Measurements from ENCODE around the gene KATNB1.

KATNB1 gene

GRCh38 chr16:57764006-57764340 lies 28.4 kb downstream of the KATNB1 start:
- TF ChIP-seq TAF1 (IDR thresholded peaks at IDR 0.05; ENCODE audit: low read depth, low read length), result no peak
- TF ChIP-seq SPI1 (IDR thresholded peaks at IDR 0.05; ENCODE audit: low read depth, low read length), result no peak
- no peak for TF ChIP-seq POLR2AphosphoS5 (IDR thresholded peaks at IDR 0.05; ENCODE audit: low read depth, low read length)
- TF ChIP-seq POLR2A (IDR thresholded peaks at IDR 0.05; ENCODE audit: low read depth, low read length), result no peak
- TF ChIP-seq POU2F2 (IDR thresholded peaks at IDR 0.05; ENCODE audit: low read depth, low read length), result no peak
- no peak for TF ChIP-seq PAX5 (IDR thresholded peaks at IDR 0.05; ENCODE audit: insufficient read depth, low read length, severe bottlenecking)
- FAIRE-seq, result no peak

GRCh38 chr16:57764341-57765159 lies 29.0 kb downstream of the KATNB1 start:
- DNase-seq (ENCODE audit: insufficient read length, low spot score) (peak; percentile 63), FAIRE-seq (peak; percentile 63)
- TF ChIP-seq SPI1 (IDR thresholded peaks at IDR 0.05; ENCODE audit: low read depth, low read length), result no peak
- no peak for TF ChIP-seq POLR2AphosphoS5 (IDR thresholded peaks at IDR 0.05; ENCODE audit: low read depth, low read length)
- TF ChIP-seq PAX5 (IDR thresholded peaks at IDR 0.05; ENCODE audit: insufficient read depth, low read length, severe bottlenecking), result no peak
- no peak for TF ChIP-seq TAF1 (IDR thresholded peaks at IDR 0.05; ENCODE audit: low read depth, low read length)
- TF ChIP-seq POLR2A (IDR thresholded peaks at IDR 0.05; ENCODE audit: low read depth, low read length), result no peak
- TF ChIP-seq POU2F2 (IDR thresholded peaks at IDR 0.05; ENCODE audit: low read depth, low read length), result no peak

More at GRCh38 chr16:57764006-57764340, 28.4 kb downstream of the KATNB1 start:
- no peak for DNase-seq (ENCODE audit: insufficient read length, low spot score)

- DNase-seq (ENCODE audit: insufficient read length, low spot score), result no peak
- FAIRE-seq, result no peak
- TF ChIP-seq PAX5 (IDR thresholded peaks at IDR 0.05; ENCODE audit: insufficient read depth, low read length, severe bottlenecking) (no peak), POU2F2 (IDR thresholded peaks at IDR 0.05; ENCODE audit: low read depth, low read length) (no peak), POLR2A (IDR thresholded peaks at IDR 0.05; ENCODE audit: low read depth, low read length) (no peak), POLR2AphosphoS5 (IDR thresholded peaks at IDR 0.05; ENCODE audit: low read depth, low read length) (no peak), TAF1 (IDR thresholded peaks at IDR 0.05; ENCODE audit: low read depth, low read length) (no peak), SPI1 (IDR thresholded peaks at IDR 0.05; ENCODE audit: low read depth, low read length) (no peak)
Measured at GRCh38 chr16:57765160-57765728, 29.7 kb downstream of the KATNB1 start.

- DNase-seq (ENCODE audit: insufficient read length, low spot score), result no peak
- no peak for FAIRE-seq
- no peak for TF ChIP-seq POLR2AphosphoS5 (IDR thresholded peaks at IDR 0.05; ENCODE audit: low read depth, low read length)
Measured at GRCh38 chr16:57766714-57767348, 31.3 kb downstream of the KATNB1 start.

- no peak for DNase-seq (ENCODE audit: insufficient read length, low spot score)
- TF ChIP-seq POLR2A (IDR thresholded peaks at IDR 0.05; ENCODE audit: low read depth, low read length) (no peak), TAF1 (IDR thresholded peaks at IDR 0.05; ENCODE audit: low read depth, low read length) (no peak), POLR2AphosphoS5 (IDR thresholded peaks at IDR 0.05; ENCODE audit: low read depth, low read length) (no peak), PAX5 (IDR thresholded peaks at IDR 0.05; ENCODE audit: insufficient read depth, low read length, severe bottlenecking) (no peak), SPI1 (IDR thresholded peaks at IDR 0.05; ENCODE audit: low read depth, low read length) (no peak), POU2F2 (IDR thresholded peaks at IDR 0.05; ENCODE audit: low read depth, low read length) (no peak)
Measured at GRCh38 chr16:57769541-57770145, 34.1 kb downstream of the KATNB1 start.

GRCh38 chr16:57770361-57770760 lies 34.8 kb downstream of the KATNB1 start:
- no peak for FAIRE-seq
- no peak for TF ChIP-seq TAF1 (IDR thresholded peaks at IDR 0.05; ENCODE audit: low read depth, low read length)
- no peak for TF ChIP-seq POLR2AphosphoS5 (IDR thresholded peaks at IDR 0.05; ENCODE audit: low read depth, low read length)
- TF ChIP-seq PAX5 (IDR thresholded peaks at IDR 0.05; ENCODE audit: insufficient read depth, low read length, severe bottlenecking), result no peak
- TF ChIP-seq POU2F2 (IDR thresholded peaks at IDR 0.05; ENCODE audit: low read depth, low read length), result no peak
- TF ChIP-seq SPI1 (IDR thresholded peaks at IDR 0.05; ENCODE audit: low read depth, low read length), result no peak
- no peak for TF ChIP-seq POLR2A (IDR thresholded peaks at IDR 0.05; ENCODE audit: low read depth, low read length)
- DNase-seq (ENCODE audit: insufficient read length, low spot score), result no peak

More at GRCh38 chr16:57769541-57770145, 34.1 kb downstream of the KATNB1 start:
- no peak for FAIRE-seq

GRCh38 chr16:57771141-57771785 lies 35.7 kb downstream of the KATNB1 start:
- DNase-seq (ENCODE audit: insufficient read length, low spot score) (no peak), FAIRE-seq (no peak)
- no peak for TF ChIP-seq SPI1 (IDR thresholded peaks at IDR 0.05; ENCODE audit: low read depth, low read length)
- no peak for TF ChIP-seq TAF1 (IDR thresholded peaks at IDR 0.05; ENCODE audit: low read depth, low read length)
- TF ChIP-seq PAX5 (IDR thresholded peaks at IDR 0.05; ENCODE audit: insufficient read depth, low read length, severe bottlenecking), result no peak
- TF ChIP-seq POLR2AphosphoS5 (IDR thresholded peaks at IDR 0.05; ENCODE audit: low read depth, low read length), result no peak
- no peak for TF ChIP-seq POU2F2 (IDR thresholded peaks at IDR 0.05; ENCODE audit: low read depth, low read length)
- no peak for TF ChIP-seq POLR2A (IDR thresholded peaks at IDR 0.05; ENCODE audit: low read depth, low read length)

GRCh38 chr16:57773019-57773418 lies 37.4 kb downstream of the KATNB1 start:
- DNase-seq (ENCODE audit: insufficient read length, low spot score), result no peak
- TF ChIP-seq PAX5 (IDR thresholded peaks at IDR 0.05; ENCODE audit: insufficient read depth, low read length, severe bottlenecking) (no peak), SPI1 (IDR thresholded peaks at IDR 0.05; ENCODE audit: low read depth, low read length) (no peak), TAF1 (IDR thresholded peaks at IDR 0.05; ENCODE audit: low read depth, low read length) (no peak), POLR2AphosphoS5 (IDR thresholded peaks at IDR 0.05; ENCODE audit: low read depth, low read length) (no peak), POU2F2 (IDR thresholded peaks at IDR 0.05; ENCODE audit: low read depth, low read length) (no peak), POLR2A (IDR thresholded peaks at IDR 0.05; ENCODE audit: low read depth, low read length) (no peak)
- FAIRE-seq, result no peak

Data from GM12891 (cell line).